ENCODE results near the gene ZNF799. TPM values are rescaled to one million over a fixed set of nuclear protein-coding genes. Genes with fewer than 3 reads are reported as not detected.
A peak's percentile ranks its signal among the peaks of the same experiment; 100 is the strongest.
"Not testable (repeated sequence)": the region's sequence is repeated elsewhere in the genome, so short reads cannot be mapped to it uniquely, and the experiment has no call there.

ZNF799 gene
- 4.7 TPM for polyA plus RNA-seq (2013, experiment 1 of 2)
- polyA plus RNA-seq (2013, experiment 2 of 2): 4.5 TPM

DNA sequence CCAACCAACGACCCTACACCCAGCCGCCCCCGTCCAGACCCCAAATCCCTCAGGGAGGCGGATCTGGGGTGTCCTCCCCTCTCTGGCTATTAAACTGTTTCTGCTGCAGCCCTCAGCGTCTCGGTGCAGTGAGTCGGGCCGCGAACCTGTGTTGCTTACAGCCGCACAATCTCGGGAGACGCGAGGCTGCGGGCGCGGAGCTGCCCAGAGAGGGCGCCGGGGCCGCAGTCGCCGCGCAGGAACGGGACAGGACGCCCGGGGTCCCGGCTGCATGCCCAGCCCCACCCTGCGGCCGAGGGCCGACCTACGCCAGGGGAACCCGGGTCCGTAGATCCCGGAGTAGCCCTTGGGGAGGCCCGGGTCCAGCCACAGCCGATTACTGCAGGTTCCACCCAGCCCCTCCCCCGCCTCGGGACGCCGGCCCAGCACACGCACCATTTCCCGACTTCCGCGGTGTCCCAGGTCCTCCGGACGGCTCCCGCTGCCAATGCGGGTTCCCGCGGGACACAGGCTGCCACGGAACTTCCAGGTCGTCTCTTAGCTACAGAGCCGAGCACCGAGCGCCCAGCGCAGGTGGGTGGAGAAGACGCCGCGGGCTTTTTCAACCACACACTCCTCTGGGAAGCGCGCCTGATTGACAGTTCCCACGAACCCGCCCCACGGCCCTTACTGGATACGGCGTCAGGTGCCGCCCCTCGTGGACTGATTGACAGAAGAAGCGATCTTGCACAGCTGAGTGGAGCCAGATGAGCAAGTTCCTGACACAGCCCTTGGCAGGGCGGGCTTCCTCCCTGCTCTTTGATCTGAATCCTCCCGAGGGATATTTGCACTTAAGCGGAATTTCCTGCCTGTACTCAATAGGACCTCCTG, at the start of gene ZNF799:
Gene ZNF799, minus strand, starts transcription at position 639 of the 870 bp plus-strand sequence. Its CDS starts 201 bp downstream, at position 438.
- peak within 1 kb of the TSS; percentile 69 for H3K27ac ChIP-seq (ENCODE audit: low read depth, low read length, severe bottlenecking)
- WGBS, 2 experiments (ENCODE audit: insufficient coverage in 2 of 2): 0% methylated on average over 53 to 56 of the region's 71 CpGs

DNA sequence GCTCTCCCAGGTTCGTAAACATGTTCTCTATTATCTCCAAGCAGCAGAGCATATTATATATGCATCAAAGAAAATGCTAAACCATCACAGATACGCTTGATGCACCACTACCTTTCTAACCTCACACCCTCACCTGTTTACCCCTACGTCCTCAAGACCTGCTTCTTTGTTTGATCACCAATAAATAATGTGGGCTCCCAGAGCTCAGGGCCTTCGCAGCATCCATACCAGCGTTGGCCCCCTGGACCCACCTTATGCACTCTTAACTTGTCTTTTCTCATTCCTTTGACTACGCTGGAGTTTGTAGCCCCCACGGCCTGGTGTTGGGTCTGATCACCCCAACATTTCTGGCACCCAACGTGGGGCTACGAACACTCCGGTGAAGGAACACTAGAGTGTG, 49.8 kb upstream of the ZNF799 start:
- Histone ChIP-seq H3K4me1 (ENCODE audit: control insufficient read depth, insufficient read depth, low read length, poor library complexity, severe bottlenecking) (no peaks in the 10 kb centered on the region), H3K9me3 (ENCODE audit: control insufficient read depth, low read length) (peaks cover 39% of the 10 kb centered on the region), H3K27ac (ENCODE audit: low read depth, low read length, severe bottlenecking) (no peak overlapping the region), H3K4me3 (ENCODE audit: extremely low read depth, insufficient read depth, low read length, poor library complexity, severe bottlenecking) (no peak overlapping the region), H3K36me3 (ENCODE audit: control insufficient read depth, insufficient read depth, low read length) (no peaks in the 10 kb centered on the region)
- WGBS, 2 experiments (ENCODE audit: insufficient coverage in 2 of 2): 74 to 75% methylated on average over 8 to 9 of the region's 10 CpGs

More for the DNA sequence above, at the start of gene ZNF799:
- Histone ChIP-seq H3K4me1 (ENCODE audit: control insufficient read depth, insufficient read depth, low read length, poor library complexity, severe bottlenecking) (no peaks in the 10 kb centered on the region), H3K9me3 (ENCODE audit: control insufficient read depth, low read length) (peaks cover 4% of the 10 kb centered on the region), H3K36me3 (ENCODE audit: control insufficient read depth, insufficient read depth, low read length) (no peaks in the 10 kb centered on the region), H3K4me3 (ENCODE audit: extremely low read depth, insufficient read depth, low read length, poor library complexity, severe bottlenecking) (peak within 1 kb of the TSS; percentile 65)

DNA sequence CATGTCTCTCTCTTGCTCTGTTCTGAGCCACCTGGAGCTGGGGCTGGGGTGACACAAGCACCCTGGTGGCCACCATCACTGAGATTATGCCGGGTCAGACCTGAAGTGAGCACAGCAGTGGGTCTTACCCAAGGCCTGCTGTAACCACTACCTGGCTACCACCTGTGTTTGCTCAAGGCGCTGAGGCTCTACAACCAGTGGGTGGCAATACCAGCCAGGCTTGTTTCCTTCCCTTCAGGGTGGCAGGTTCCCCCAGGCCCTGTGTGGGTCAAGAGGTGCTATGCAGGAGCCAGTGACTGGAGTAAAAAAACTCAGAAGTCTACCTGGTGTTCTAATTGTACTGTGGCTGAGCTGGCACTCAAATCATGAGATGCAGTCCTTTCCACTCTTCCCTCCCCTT, 47.7 kb upstream of the ZNF799 start:
- H3K4me3 ChIP-seq (ENCODE audit: extremely low read depth, insufficient read depth, low read length, poor library complexity, severe bottlenecking): no peak overlapping the region
- H3K9me3 ChIP-seq (ENCODE audit: control insufficient read depth, low read length): peaks cover 44% of the 10 kb centered on the region
- no peaks in the 10 kb centered on the region for H3K4me1 ChIP-seq (ENCODE audit: control insufficient read depth, insufficient read depth, low read length, poor library complexity, severe bottlenecking)
- no peaks in the 10 kb centered on the region for H3K36me3 ChIP-seq (ENCODE audit: control insufficient read depth, insufficient read depth, low read length)
- H3K27ac ChIP-seq (ENCODE audit: low read depth, low read length, severe bottlenecking): no peak overlapping the region
- WGBS, 2 experiments (ENCODE audit: insufficient coverage in 2 of 2): 29 to 80% methylated on average over 1 to 2 of the region's 2 CpGs

DNA sequence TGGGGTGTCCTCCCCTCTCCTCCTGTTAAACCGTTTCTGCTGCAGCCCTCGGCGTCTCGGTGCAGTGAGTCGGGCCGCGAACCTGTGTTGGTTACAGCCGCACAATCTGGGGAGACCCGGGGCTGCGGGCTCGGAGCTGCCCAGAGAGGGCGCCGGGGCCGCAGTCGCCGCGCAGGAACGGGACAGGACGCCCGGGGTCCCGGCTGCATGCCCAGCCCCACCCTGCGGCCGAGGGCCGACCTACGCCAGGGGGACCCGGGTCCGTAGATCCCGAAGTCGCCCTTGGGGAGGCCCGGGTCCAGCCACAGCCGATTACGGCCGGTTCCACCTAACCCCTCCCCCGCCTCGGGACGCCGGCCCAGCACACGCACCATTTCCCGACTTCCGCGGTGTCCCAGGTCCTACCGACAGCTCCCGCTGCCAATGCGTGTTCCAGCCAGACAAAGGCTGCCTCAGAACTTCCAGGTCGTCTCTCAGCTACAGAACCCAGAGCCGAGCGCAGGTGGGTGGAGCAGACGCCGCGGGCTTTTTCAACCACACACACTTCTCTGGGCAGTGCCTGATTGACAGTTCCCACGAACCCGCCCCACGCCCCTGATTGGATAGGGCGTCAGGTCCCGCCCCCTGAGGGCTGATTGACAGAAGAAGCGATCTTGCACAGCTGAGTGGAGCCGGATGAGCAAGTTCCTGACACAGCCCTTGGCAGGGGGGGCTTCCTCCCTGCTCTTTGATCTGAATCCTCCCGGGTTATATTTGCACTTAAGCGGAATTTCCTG, 39.7 kb upstream of the ZNF799 start, which contains the start of gene ZNF443:
Gene ZNF443, minus strand, starts transcription at position 481 of the 776 bp plus-strand sequence. Its CDS starts 107 bp downstream, at position 374.
- Histone ChIP-seq H3K27ac (ENCODE audit: low read depth, low read length, severe bottlenecking) (peak within 1 kb of the TSS; percentile 90), H3K4me3 (ENCODE audit: extremely low read depth, insufficient read depth, low read length, poor library complexity, severe bottlenecking) (peak within 1 kb of the TSS; percentile 58), H3K4me1 (ENCODE audit: control insufficient read depth, insufficient read depth, low read length, poor library complexity, severe bottlenecking) (peaks cover 6% of the 10 kb centered on the region), H3K36me3 (ENCODE audit: control insufficient read depth, insufficient read depth, low read length) (peaks cover 3% of the 10 kb centered on the region), H3K9me3 (ENCODE audit: control insufficient read depth, low read length) (peaks cover 21% of the 10 kb centered on the region)
- WGBS, 2 experiments (ENCODE audit: insufficient coverage in 2 of 2): 0% methylated on average over 22 to 49 of the region's 59 CpGs

DNA sequence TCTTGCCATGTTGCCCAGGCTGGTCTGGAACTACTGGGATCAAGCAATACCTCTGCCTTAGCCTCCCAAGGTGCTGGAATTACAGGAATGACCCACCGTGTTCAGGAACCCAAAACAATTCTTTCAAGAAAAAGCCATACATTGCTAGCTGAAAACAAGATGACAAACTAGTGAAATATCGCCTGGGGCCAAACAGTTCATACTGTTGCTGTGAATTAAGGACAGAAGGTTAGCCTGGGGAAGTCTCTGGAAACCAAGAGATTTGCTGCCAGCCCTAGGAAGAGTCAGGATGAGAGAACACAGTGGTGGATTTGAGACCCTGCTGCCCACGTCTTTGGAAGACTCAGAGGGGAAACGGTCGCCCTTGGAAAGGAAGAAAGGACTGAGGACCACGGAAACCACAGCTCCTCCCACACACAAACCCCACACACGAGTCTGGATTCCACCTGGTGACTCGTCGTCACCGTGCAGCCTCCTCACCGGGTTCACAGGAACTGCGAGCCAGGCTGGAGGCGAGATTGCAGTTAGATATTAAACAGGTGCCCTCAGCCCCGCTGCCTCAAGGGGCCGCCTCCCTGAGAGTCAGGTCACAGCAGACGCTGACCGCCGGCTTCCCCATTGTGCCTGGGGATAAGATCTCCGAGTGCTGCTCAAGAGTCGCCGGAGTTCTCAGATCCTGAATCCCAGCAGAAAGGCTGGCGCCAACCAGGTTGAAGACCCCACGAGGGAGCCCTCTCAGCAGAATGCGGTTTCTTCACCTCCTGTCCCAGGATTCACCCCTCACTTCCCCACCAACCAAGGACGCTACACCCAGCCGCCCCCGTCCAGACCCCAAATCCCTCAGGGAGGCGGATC, 38.8 kb upstream of the ZNF799 start:
- Histone ChIP-seq H3K27ac (ENCODE audit: low read depth, low read length, severe bottlenecking) (peak overlapping the region; percentile 90), H3K4me3 (ENCODE audit: extremely low read depth, insufficient read depth, low read length, poor library complexity, severe bottlenecking) (peak overlapping the region; percentile 58), H3K9me3 (ENCODE audit: control insufficient read depth, low read length) (peaks cover 25% of the 10 kb centered on the region)
- H3K4me1 ChIP-seq (ENCODE audit: control insufficient read depth, insufficient read depth, low read length, poor library complexity, severe bottlenecking); H3K36me3 ChIP-seq (ENCODE audit: control insufficient read depth, insufficient read depth, low read length): not testable (repeated sequence)
- 1 to 5% methylated on average over 14 to 15 of the region's 28 CpGs for WGBS, 2 experiments (ENCODE audit: insufficient coverage in 2 of 2)

DNA sequence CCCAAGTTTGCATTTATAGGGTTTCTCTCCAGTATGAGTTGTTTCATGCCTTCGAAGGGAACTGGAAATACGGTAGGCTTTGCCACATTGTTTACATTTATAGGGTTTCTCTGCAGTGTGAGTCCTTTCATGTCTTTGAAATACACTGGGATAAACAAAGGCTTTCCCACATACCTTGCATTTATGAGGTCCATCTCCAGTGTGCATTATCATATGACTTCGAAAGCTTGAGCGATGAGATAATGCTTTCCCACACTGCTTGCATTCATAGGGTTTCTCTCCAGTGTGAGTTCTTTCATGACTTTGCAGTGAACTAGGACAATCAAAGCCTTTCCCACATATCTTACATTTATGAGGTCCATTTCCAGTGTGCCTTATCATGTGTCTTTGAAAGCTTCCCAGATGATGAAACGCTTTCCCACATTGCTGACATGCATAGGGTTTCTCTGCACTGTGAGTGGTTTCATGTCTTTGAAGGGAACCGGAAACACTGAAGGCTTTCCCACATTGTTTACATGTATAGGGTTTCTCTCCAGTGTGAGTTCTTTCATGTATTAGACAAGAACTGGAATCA, 29.7 kb upstream of the ZNF799 start:
- H3K4me3 ChIP-seq (ENCODE audit: extremely low read depth, insufficient read depth, low read length, poor library complexity, severe bottlenecking); H3K27ac ChIP-seq (ENCODE audit: low read depth, low read length, severe bottlenecking); H3K4me1 ChIP-seq (ENCODE audit: control insufficient read depth, insufficient read depth, low read length, poor library complexity, severe bottlenecking): not testable (repeated sequence)
- H3K36me3 ChIP-seq (ENCODE audit: control insufficient read depth, insufficient read depth, low read length): peaks cover 47% of the 10 kb centered on the region
- peaks cover 38% of the 10 kb centered on the region for H3K9me3 ChIP-seq (ENCODE audit: control insufficient read depth, low read length)
- WGBS, 2 experiments (ENCODE audit: insufficient coverage in 2 of 2): 92 to 100% methylated on average over 2 to 3 of the region's 6 CpGs

DNA sequence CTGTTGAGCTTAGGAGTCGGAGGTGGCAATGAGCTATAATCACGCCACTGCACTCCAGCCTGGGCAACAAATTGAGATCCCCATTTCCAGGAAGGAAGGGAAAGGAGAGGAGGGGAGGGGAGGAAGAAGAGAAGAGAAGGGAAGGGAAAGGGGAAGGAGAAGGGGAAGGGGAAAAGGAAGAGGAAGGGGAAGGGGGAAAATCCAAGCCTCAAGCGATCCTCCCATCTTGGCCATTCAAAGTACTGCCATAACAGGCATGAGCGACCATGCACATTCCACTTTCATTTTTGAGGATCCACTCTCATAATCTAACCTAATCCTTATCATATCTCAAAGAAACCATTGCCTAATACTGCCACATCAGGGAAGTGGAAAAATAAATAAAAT, 24.8 kb upstream of the ZNF799 start:
- Histone ChIP-seq H3K36me3 (ENCODE audit: control insufficient read depth, insufficient read depth, low read length) (peaks cover 52% of the 10 kb centered on the region), H3K9me3 (ENCODE audit: control insufficient read depth, low read length) (peaks cover 33% of the 10 kb centered on the region), H3K27ac (ENCODE audit: low read depth, low read length, severe bottlenecking) (no peak overlapping the region), H3K4me3 (ENCODE audit: extremely low read depth, insufficient read depth, low read length, poor library complexity, severe bottlenecking) (no peak overlapping the region), H3K4me1 (ENCODE audit: control insufficient read depth, insufficient read depth, low read length, poor library complexity, severe bottlenecking) (no peaks in the 10 kb centered on the region)
- WGBS, 2 experiments (ENCODE audit: insufficient coverage in 2 of 2): 100% methylated on average over 1 to 2 of the region's 4 CpGs

DNA sequence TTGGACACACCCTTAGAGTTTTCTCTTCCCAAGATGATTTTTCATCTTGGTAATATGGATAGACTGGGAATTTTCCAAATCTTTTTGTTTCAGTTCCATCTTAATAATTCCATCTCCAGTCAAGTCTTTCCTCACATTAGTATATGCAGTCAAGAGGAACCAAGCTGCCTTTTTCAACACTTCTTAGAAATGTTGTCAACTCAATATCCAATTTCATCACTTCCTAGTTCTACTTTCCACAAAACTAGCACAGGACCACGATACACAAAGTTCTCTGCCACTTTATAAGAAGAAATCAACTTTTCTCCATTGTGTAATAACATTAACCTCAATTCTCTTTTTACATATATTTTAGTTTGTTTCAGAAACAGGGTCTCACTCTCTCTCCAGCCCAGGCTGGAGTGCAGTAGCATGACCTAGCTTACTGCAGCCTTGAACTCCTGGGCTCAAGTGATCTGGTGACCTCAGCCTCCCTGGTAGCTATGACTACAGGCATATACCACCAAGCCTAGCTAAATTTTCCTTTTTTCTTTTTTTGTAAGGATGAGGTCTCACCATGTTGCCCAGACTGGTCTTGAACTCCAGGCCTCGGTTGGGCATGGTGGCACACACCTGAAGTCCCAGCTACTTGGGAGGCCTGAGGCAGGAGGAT, 24.3 kb upstream of the ZNF799 start:
- Histone ChIP-seq H3K36me3 (ENCODE audit: control insufficient read depth, insufficient read depth, low read length) (peaks cover 47% of the 10 kb centered on the region), H3K4me3 (ENCODE audit: extremely low read depth, insufficient read depth, low read length, poor library complexity, severe bottlenecking) (no peak overlapping the region), H3K4me1 (ENCODE audit: control insufficient read depth, insufficient read depth, low read length, poor library complexity, severe bottlenecking) (no peaks in the 10 kb centered on the region), H3K9me3 (ENCODE audit: control insufficient read depth, low read length) (peaks cover 28% of the 10 kb centered on the region), H3K27ac (ENCODE audit: low read depth, low read length, severe bottlenecking) (no peak overlapping the region)
- WGBS, 2 experiments (ENCODE audit: insufficient coverage in 2 of 2): 82 to 100% methylated on average over 1 to 2 of the region's 2 CpGs

DNA sequence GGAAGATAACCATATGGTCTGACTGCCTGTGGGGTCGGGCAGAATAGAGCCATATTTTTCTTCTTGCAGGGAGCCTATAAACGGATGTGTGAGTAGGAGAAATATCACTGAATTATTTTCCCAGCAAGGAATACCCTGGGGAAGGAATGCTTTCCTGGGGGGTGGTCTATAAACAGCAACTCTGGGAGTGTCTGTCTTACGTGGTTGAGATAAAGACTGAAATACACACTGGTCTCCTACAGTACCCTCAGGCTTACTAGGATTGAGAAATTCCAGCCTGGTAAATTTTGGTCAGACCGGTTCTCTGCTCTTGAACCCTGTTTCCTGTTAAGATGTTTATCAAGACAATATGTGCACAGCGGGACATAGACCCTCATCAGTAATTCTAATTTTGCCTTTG, 16.2 kb upstream of the ZNF799 start:
- H3K36me3 ChIP-seq (ENCODE audit: control insufficient read depth, insufficient read depth, low read length): peaks cover 18% of the 10 kb centered on the region

More for the DNA sequence above, 16.2 kb upstream of the ZNF799 start:
- H3K4me1 ChIP-seq (ENCODE audit: control insufficient read depth, insufficient read depth, low read length, poor library complexity, severe bottlenecking); H3K4me3 ChIP-seq (ENCODE audit: extremely low read depth, insufficient read depth, low read length, poor library complexity, severe bottlenecking); H3K27ac ChIP-seq (ENCODE audit: low read depth, low read length, severe bottlenecking): not testable (repeated sequence)
- 92 to 95% methylated on average over 3 to 4 of the region's 5 CpGs for WGBS, 2 experiments (ENCODE audit: insufficient coverage in 2 of 2)
- H3K9me3 ChIP-seq (ENCODE audit: control insufficient read depth, low read length): peaks cover 20% of the 10 kb centered on the region
